SU-DHL-6 (cell line): ENCODE results near the gene IGSF3.

Source experiments
- H2AFZ ChIP-seq: fragments of 200-600 bp; sonication (generic); 2 replicates; pipeline ENCODE4 v1.6.1; 2014; ENCODE audit warnings: low read depth, mild to moderate bottlenecking, moderate library complexity, mixed read lengths, antibody characterized with exemption, low read length; ENCODE audit not compliant: severe bottlenecking
- H3F3A ChIP-seq: fragments of 200-600 bp; shearing (Covaris generic); 2 replicates; pipeline ENCODE4 v1.6.0; 2016; ENCODE audit warnings: antibody characterized with exemption, mild to moderate bottlenecking; ENCODE audit not compliant: insufficient read depth
- H3K27ac ChIP-seq: fragments of 200-600 bp; sonication (generic); 2 replicates; pipeline ENCODE4 v1.5.1; 2016; ENCODE audit warnings: low read depth, mild to moderate bottlenecking, low read length, moderate library complexity, mixed read lengths
- H3K27me3 ChIP-seq: fragments of 200-600 bp; sonication (generic), shearing (Covaris generic); 2 replicates; pipeline ENCODE4 v1.6.0; 2014; ENCODE audit warnings: mild to moderate bottlenecking, low read length
- H3K36me3 ChIP-seq: fragments of 200-600 bp; sonication (generic); 2 replicates; pipeline ENCODE4 v1.6.1; 2014; ENCODE audit warnings: mild to moderate bottlenecking, low read length, mixed read lengths
- H3K4me2 ChIP-seq: fragments of 300-600, 200-600 bp; shearing (Covaris generic), sonication (generic); 2 replicates; pipeline ENCODE4 v1.6.0; 2014; ENCODE audit warnings: low read length, low read depth, mild to moderate bottlenecking; ENCODE audit not compliant: poor library complexity, severe bottlenecking
- H3K4me3 ChIP-seq: fragments of 200-600 bp; sonication (generic); 2 replicates; pipeline ENCODE4 v1.5.1; 2014; ENCODE audit warnings: antibody characterized with exemption, low read length, mild to moderate bottlenecking, mixed read lengths; ENCODE audit not compliant: insufficient read depth, poor library complexity, severe bottlenecking
- H3K79me2 ChIP-seq: fragments of 200-600 bp; sonication (generic); 2 replicates; pipeline ENCODE4 v1.6.1; 2014; ENCODE audit warnings: mild to moderate bottlenecking, low read length, moderate library complexity; ENCODE audit not compliant: insufficient read depth
- H3K9ac ChIP-seq: fragments of 200-600 bp; sonication (generic); 2 replicates; pipeline ENCODE4 v1.7.0; 2014; ENCODE audit warnings: mild to moderate bottlenecking, low read length
- H3K9me2 ChIP-seq: fragments of 200-600 bp; sonication (generic); replicated peaks from 2 replicates; pipeline ENCODE4 v1.6.1; 2014; ENCODE audit warnings: low read length; ENCODE audit not compliant: insufficient read depth
- H3K9me3 ChIP-seq: fragments of 200-600 bp; sonication (generic); 2 replicates; pipeline ENCODE4 v1.6.1; 2014; ENCODE audit warnings: low read length, mixed read lengths; ENCODE audit not compliant: insufficient read depth
- H4K20me1 ChIP-seq: fragments of 200-600 bp; sonication (generic); 2 replicates; pipeline ENCODE4 v1.6.1; 2014; ENCODE audit warnings: low read depth, mild to moderate bottlenecking, antibody characterized with exemption, low read length, moderate library complexity, mixed read lengths
- EZH2phosphoT487 ChIP-seq: fragments of 200-600 bp; sonication (generic), shearing (Covaris generic); conservative IDR thresholded peaks from 2 replicates; pipeline ENCODE4 v1.6.1; 2018; ENCODE audit warnings: mild to moderate bottlenecking, antibody characterized with exemption, low read length, moderate library complexity, mixed read lengths
- TF ChIP-seq, protein P1 (sequence below): fragments of 200-600 bp; sonication (generic); IDR thresholded peaks from one replicate; pipeline ENCODE4 v1.5.1; 2017; ENCODE audit warnings: antibody characterized with exemption, mild to moderate bottlenecking, low read length, moderate library complexity; ENCODE audit not compliant: insufficient read depth, poor library complexity, severe bottlenecking

The IGSF3 gene

DNA sequence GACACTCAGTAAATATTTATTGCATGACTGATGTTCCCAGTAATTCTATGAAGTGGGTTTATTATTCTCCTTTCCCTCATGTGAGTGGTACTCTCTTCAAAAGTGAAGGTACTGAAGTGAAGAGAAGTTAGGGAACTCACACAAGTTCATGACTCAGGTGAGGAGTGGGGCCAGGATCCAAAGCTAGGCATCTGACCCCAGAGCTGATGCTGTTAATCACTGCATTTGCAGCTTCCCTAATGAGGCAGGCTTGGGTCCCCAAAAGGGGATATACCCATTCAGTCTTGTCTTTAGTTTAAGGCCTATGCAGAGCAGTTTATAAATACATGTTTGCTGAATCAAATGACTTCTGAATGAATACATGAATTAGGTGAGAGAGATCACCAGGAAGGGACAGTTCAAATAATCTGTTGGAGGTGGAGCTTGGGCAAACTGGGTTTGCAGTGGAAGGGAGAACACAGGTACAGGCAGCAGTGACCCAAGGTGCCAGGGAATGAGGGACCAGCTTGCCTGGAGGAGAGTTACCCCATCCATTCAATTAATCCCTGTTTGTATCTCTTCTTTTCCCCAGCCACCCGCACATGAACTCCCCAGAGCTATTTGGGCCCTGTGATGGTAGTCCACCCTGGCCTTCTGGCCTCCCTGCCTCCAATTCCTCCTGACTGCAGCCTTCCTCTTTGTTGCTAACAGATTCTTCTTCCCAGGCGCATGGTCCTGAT is 98.7 kb downstream of the IGSF3 start:
- no peaks in the 10 kb centered on the region for H3K79me2 ChIP-seq

DNA sequence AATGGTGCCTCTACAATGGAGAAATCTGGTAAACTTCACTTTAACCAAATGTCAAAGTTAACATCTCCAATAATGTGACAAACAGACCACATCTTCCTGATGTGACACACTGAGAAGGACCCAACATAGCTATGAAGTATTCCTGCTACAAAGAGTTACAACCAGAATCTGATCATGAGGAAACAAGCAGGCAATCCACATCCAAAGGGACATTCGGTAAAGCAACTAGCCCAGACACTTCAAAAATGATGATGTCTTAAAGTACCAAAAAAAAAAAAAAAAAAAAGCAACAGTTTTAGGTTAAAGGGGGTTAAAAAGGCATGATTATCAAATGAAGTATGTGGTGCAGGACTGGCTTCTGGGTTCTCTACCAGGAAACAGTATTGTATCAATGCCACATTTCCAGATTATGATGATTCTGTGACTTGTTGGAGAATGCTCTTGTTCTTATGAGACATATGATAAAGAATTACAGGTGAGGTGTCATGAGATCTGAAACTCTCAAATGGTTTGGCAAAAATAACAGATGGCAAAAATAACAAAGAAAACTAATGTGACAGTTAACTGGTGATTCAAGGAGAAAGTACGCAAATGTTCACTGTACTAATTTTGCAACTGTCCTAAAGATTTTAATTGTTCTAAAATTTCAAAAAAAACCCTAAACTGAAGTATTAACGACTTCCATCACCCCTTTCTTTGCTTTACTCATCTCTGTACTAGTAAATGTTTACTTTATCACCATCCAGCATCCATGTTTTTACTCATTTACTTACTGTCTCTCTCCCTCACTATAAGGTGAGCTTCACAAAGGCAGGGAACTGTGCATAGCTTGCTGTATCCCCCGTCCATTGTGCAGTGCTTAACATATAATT is 99.5 kb downstream of the IGSF3 start:
- Histone ChIP-seq H3K9ac (no peak overlapping the region), H3K4me2 (no peak overlapping the region), H3F3A (no peaks in the 10 kb centered on the region), H4K20me1 (peaks cover 4% of the 10 kb centered on the region; the same call in 1 of the 2 replicates), H3K9me3 (no peaks in the 10 kb centered on the region), H3K79me2 (no peaks in the 10 kb centered on the region), H3K27me3 (no peaks in the 10 kb centered on the region), H3K27ac (no peak overlapping the region), H2AFZ (no peak overlapping the region), H3K9me2 (no peaks in the 10 kb centered on the region), H3K36me3 (no peaks in the 10 kb centered on the region), H3K4me3 (no peak overlapping the region)
- TF ChIP-seq, protein P1, sequence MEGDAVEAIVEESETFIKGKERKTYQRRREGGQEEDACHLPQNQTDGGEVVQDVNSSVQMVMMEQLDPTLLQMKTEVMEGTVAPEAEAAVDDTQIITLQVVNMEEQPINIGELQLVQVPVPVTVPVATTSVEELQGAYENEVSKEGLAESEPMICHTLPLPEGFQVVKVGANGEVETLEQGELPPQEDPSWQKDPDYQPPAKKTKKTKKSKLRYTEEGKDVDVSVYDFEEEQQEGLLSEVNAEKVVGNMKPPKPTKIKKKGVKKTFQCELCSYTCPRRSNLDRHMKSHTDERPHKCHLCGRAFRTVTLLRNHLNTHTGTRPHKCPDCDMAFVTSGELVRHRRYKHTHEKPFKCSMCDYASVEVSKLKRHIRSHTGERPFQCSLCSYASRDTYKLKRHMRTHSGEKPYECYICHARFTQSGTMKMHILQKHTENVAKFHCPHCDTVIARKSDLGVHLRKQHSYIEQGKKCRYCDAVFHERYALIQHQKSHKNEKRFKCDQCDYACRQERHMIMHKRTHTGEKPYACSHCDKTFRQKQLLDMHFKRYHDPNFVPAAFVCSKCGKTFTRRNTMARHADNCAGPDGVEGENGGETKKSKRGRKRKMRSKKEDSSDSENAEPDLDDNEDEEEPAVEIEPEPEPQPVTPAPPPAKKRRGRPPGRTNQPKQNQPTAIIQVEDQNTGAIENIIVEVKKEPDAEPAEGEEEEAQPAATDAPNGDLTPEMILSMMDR: no peak
- no peak for TF ChIP-seq EZH2phosphoT487

More for the DNA sequence above, 98.7 kb downstream of the IGSF3 start:
- no peak for TF ChIP-seq EZH2phosphoT487
- TF ChIP-seq, protein P1: no peak
- Histone ChIP-seq H2AFZ (no peak overlapping the region), H3K9me3 (no peaks in the 10 kb centered on the region), H3K9ac (no peak overlapping the region), H4K20me1 (peaks cover 4% of the 10 kb centered on the region; the same call in 1 of the 2 replicates), H3K27me3 (no peaks in the 10 kb centered on the region), H3K4me2 (no peak overlapping the region), H3F3A (no peaks in the 10 kb centered on the region), H3K27ac (no peak overlapping the region), H3K4me3 (no peak overlapping the region), H3K9me2 (no peaks in the 10 kb centered on the region), H3K36me3 (no peaks in the 10 kb centered on the region)

DNA sequence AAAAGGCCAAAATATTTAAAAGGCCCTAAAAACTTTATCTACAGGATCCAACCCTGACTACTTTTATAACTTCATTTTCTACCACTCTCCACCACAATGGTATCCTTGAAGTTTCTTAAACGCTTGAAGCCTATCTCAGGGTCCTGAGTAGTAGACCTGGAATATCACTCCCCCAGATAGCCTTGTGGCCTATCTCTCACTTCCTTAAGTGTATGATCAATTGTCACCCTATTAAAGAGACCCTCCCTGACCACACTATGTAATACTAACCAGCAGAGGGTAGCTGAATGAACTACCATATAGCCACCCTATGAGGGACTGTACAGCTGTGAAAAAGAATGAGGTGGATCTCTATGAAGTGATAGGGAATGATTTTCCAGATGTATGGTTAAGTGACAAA is 102.3 kb downstream of the IGSF3 start:
- H3K36me3 ChIP-seq: no peaks in the 10 kb centered on the region
- H3K27me3 ChIP-seq: no peaks in the 10 kb centered on the region
- no peak overlapping the region for H3K9ac ChIP-seq
- H3F3A ChIP-seq: no peaks in the 10 kb centered on the region
- H3K27ac ChIP-seq: no peak overlapping the region
- H3K4me3 ChIP-seq: no peak overlapping the region
- H4K20me1 ChIP-seq: peaks cover 13% of the 10 kb centered on the region; the same call in 1 of the 2 replicates
- no peak overlapping the region for H2AFZ ChIP-seq
- no peaks in the 10 kb centered on the region for H3K9me2 ChIP-seq
- TF ChIP-seq, protein P1: no peak
- TF ChIP-seq EZH2phosphoT487: no peak
- H3K79me2 ChIP-seq: no peaks in the 10 kb centered on the region
- H3K9me3 ChIP-seq: no peaks in the 10 kb centered on the region
- no peak overlapping the region for H3K4me2 ChIP-seq
